IMR-90 (cell line): ENCODE measurements around the gene PLCG2.

Experiments used
- BHLHE40 ChIP-seq: fragments of 150-350 bp; IDR thresholded peaks from 2 replicates; pipeline ENCODE4 v1.6.1; 2016; ENCODE audit warnings: mild to moderate bottlenecking, low read depth, low read length
- CEBPB ChIP-seq: IDR thresholded peaks from 2 replicates; pipeline ENCODE4 v1.6.1; 2012; ENCODE audit warnings: low read depth, low read length, improper control_type of control experiment
- CTCF ChIP-seq: conservative IDR thresholded peaks from 2 replicates; pipeline ENCODE4 v1.5.1; 2012; ENCODE audit warnings: mild to moderate bottlenecking, low read depth, low read length, improper control_type of control experiment
- ELK1 ChIP-seq: fragments of 150-350 bp; IDR thresholded peaks from 2 replicates; pipeline ENCODE4 v1.6.1; 2016; ENCODE audit warnings: low read depth, mild to moderate bottlenecking, low read length, moderate library complexity, borderline replicate concordance
- MAZ ChIP-seq: IDR thresholded peaks from 2 replicates; pipeline ENCODE4 v1.6.1; 2012; ENCODE audit warnings: low read depth, mild to moderate bottlenecking, low read length, improper control_type of control experiment, moderate library complexity, borderline replicate concordance
- MXI1 ChIP-seq: IDR thresholded peaks from 2 replicates; pipeline ENCODE4 v1.6.1; 2012; ENCODE audit warnings: low read depth, mild to moderate bottlenecking, low read length, moderate library complexity, borderline replicate concordance
- POLR2A ChIP-seq: IDR thresholded peaks from 2 replicates; pipeline ENCODE4 v1.6.1; 2012; ENCODE audit warnings: mild to moderate bottlenecking, low read depth, low read length
- RAD21 ChIP-seq: IDR thresholded peaks from 2 replicates; pipeline ENCODE4 v1.6.1; 2012; ENCODE audit warnings: low read length, improper control_type of control experiment
- RFX5 ChIP-seq: IDR thresholded peaks from 2 replicates; pipeline ENCODE4 v1.8.0; 2012; ENCODE audit warnings: low read depth, mild to moderate bottlenecking, low read length, moderate library complexity
- SMC3 ChIP-seq: fragments of 150-350 bp; IDR thresholded peaks from 2 replicates; pipeline ENCODE4 v1.6.1; 2016; ENCODE audit warnings: low read depth, mild to moderate bottlenecking, antibody characterized with exemption, low read length, moderate library complexity
- TF ChIP-seq, protein P1 (sequence below): fragments of 150-350 bp; IDR thresholded peaks from 2 replicates; pipeline ENCODE4 v1.6.1; 2017; ENCODE audit warnings: mild to moderate bottlenecking, antibody characterized with exemption, low read length, low read depth

DNA sequence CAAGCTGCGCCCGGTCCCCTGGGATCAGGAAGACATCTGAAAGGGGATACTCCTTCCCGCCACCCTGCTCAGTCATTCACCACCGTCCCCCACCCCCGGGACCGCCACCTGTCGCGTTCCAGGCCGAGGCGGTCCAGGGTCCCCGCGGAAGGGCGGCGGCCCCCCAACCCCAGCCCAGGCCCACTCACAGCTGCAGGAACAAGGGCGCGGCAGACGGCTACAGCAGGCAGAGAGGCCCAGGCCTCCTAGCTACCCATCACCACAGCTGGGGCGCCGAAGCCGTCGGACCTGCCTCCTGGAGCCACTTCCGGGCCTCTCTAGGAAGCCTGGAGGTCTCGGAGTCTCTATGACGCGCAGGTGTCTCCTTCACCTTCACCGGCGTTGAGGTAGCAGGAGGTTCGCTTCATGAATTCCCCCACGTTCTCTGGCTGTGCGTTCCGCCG lies 232.1 kb downstream of the PLCG2 start, which contains the start of gene SDR42E1:
- no peak for TF ChIP-seq CTCF
- TF ChIP-seq SMC3, result no peak
- no peak for TF ChIP-seq POLR2A
- TF ChIP-seq MAZ, result no peak
- TF ChIP-seq, protein P1, sequence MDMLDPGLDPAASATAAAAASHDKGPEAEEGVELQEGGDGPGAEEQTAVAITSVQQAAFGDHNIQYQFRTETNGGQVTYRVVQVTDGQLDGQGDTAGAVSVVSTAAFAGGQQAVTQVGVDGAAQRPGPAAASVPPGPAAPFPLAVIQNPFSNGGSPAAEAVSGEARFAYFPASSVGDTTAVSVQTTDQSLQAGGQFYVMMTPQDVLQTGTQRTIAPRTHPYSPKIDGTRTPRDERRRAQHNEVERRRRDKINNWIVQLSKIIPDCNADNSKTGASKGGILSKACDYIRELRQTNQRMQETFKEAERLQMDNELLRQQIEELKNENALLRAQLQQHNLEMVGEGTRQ, result no peak
- TF ChIP-seq RFX5, result no peak
- no peak for TF ChIP-seq RAD21
- TF ChIP-seq BHLHE40, result no peak
- TF ChIP-seq CEBPB, result no peak
- TF ChIP-seq ELK1, result no peak
- no peak for TF ChIP-seq MXI1
